Measurements from ENCODE around the gene PIP4K2A. TPM values are rescaled to one million over a fixed set of nuclear protein-coding genes. Genes with fewer than 3 reads are reported as not detected.

The PIP4K2A gene
- total and polyA plus RNA-seq, 2 donors (not counting 3 experiments of a cell fraction or from before 2014, with no cell fraction given), result 11.8 to 32.6 TPM

GRCh38 chr10:22681783-22682183 is 32.6 kb downstream of the PIP4K2A start:
- Histone ChIP-seq H3K4me1 (ENCODE audit: control insufficient read depth, extremely low read depth, insufficient read depth, low read length) (peaks cover 23% of the 10 kb centered on the region), H3K27ac (ENCODE audit: insufficient read depth, low read depth, low read length) (peak overlapping the region; percentile 49), H3K79me2 (ENCODE audit: control insufficient read depth, insufficient read depth, low read length) (peaks cover 35% of the 10 kb centered on the region), H3K4me2 (ENCODE audit: insufficient read depth, low read length) (peak overlapping the region; percentile 44), H4K20me1 (replicated peaks; ENCODE audit: control insufficient read depth, extremely low read depth, insufficient read depth, low read length) (no peaks in the 10 kb centered on the region), H3K27me3 (ENCODE audit: control insufficient read depth in 2 of 2, insufficient read depth in 2 of 2, low read length in 2 of 2) (no peaks in the 10 kb centered on the region), H2AFZ (ENCODE audit: low read depth, low read length) (no peak overlapping the region), H3K9me3 (replicated peaks; ENCODE audit: control insufficient read depth, insufficient read depth, low read length) (no peaks in the 10 kb centered on the region), H3K9ac (replicated peaks; ENCODE audit: extremely low read depth, insufficient read depth, low read length) (no peak overlapping the region), H3K4me3 (replicated peaks in 1 of 3; ENCODE audit: insufficient read depth in 1 of 3, low read depth in 1 of 3, low read length in 3 of 3) (no peak overlapping the region), H3K36me3 (ENCODE audit: control insufficient read depth in 2 of 2, extremely low read depth in 1 of 2, insufficient read depth in 2 of 2, low read length in 2 of 2) (no peaks in the 10 kb centered on the region), H3K9me1 (replicated peaks; ENCODE audit: control insufficient read depth, extremely low read depth, insufficient read depth, low read length) (no peaks in the 10 kb centered on the region)
- dilution Hi-C loops (cut with MboI; ENCODE audit: extremely low pct_ligation_motif_present, low sequenced_read_pairs), result no loop called here
- TF ChIP-seq MYC (IDR thresholded peaks at IDR 0.05; ENCODE audit: low read depth, low read length) (no peak), MAX (IDR thresholded peaks at IDR 0.05; ENCODE audit: insufficient read depth, insufficient read length) (no peak), EZH2 (IDR thresholded peaks at IDR 0.05; ENCODE audit: borderline replicate concordance, low read depth, low read length, severe bottlenecking) (no peak), CTCF (IDR thresholded peaks at IDR 0.05; ENCODE audit: extremely low read depth in 1 of 2, insufficient read depth in 1 of 2, low read depth in 1 of 2, low read length in 2 of 2) (no peak), JUN (IDR thresholded peaks at IDR 0.05; ENCODE audit: borderline replicate concordance, insufficient read depth, insufficient read length, low read depth) (peak; percentile 51), GATA2 (IDR thresholded peaks at IDR 0.05; ENCODE audit: insufficient read depth, insufficient read length, low read depth, low read length) (no peak), FOS (IDR thresholded peaks at IDR 0.05; ENCODE audit: borderline replicate concordance, insufficient read depth, low read length) (peak; percentile 78)
- peak; percentile 59 for DNase-seq (ENCODE audit: low read depth, low spot score)
- BruUV-seq (replicated peaks), result no TSS peak
- ChIA-PET CTCF (interaction anchor here (0.7 to 1.3 kb wide), 3 partner anchors 12 to 108 kb away, joined by 3 to 4 read pairs (median 4); no protein-coding TSS in a partner anchor), POLR2A (no interaction called here)
- FAIRE-seq, result peak; percentile 72
- intact Hi-C loops (cut with micrococcal nuclease), result loop anchor here (2.0 kb wide), 1 partner anchor 61 kb away; no protein-coding TSS in a partner anchor
